HEK293 (cell line): ENCODE data around the gene WNK4.
A peak's percentile ranks its signal among the peaks of the same experiment; 100 is the strongest.

Experiments
- CTCF ChIA-PET: fragments of 350-600 bp; formaldehyde crosslinking; extraction: SDS; loops from one replicate; lab custom pipeline; 2021; ENCODE audit warnings: antibody characterized with exemption; lab: Yijun Ruan, JAX
- POLR2A ChIA-PET: fragments of 300-600 bp; formaldehyde crosslinking; extraction: SDS; loops from one replicate; lab custom pipeline; 2020; ENCODE audit warnings: antibody characterized with exemption, inconsistent platforms; lab: Yijun Ruan, JAX
- H3K27ac ChIP-seq: fragments of 200-500 bp; sonication (Bioruptor generic); 2 replicates; pipeline ENCODE4 v1.5.1; 2014; ENCODE audit warnings: low read depth, low read length, control low read depth, inconsistent platforms; ENCODE audit errors: extremely low read depth
- H3K36me3 ChIP-seq, 2 experiments: fragments of 200-500 bp in 1 of 2; sonication (Bioruptor generic) in 1 of 2; 1 replicate in 1 of 2; 2 replicates in 1 of 2; pipeline ENCODE4 v1.5.1; 2014 to 2017; ENCODE audit warnings: inconsistent platforms in 2 of 2, low read length in 2 of 2; ENCODE audit not compliant: control insufficient read depth in 2 of 2, insufficient read depth in 1 of 2
- H3K4me1 ChIP-seq: fragments of 200-500 bp; sonication (Bioruptor generic); 2 replicates; pipeline ENCODE4 v1.5.1; 2014; ENCODE audit warnings: mild to moderate bottlenecking, low read length, inconsistent platforms; ENCODE audit not compliant: control insufficient read depth, insufficient read depth
- H3K4me3 ChIP-seq: 2 replicates; pipeline ENCODE4 v1.5.1; 2011; ENCODE audit warnings: low read depth, mild to moderate bottlenecking, control low read depth, low read length, moderate library complexity
- H3K9me3 ChIP-seq: fragments of 200-500 bp; sonication (Bioruptor generic); 2 replicates; pipeline ENCODE4 v1.5.1; 2014; ENCODE audit warnings: low read depth, low read length, inconsistent platforms; ENCODE audit not compliant: control insufficient read depth, insufficient read depth
- EGR2 ChIP-seq: fragments of 450-650 bp; formaldehyde crosslinking; IDR thresholded peaks from 2 replicates; pipeline ENCODE4 v1.5.1; 2016; ENCODE audit warnings: low read depth, missing biosample characterization, missing genetic modification characterization
- GFI1B ChIP-seq: fragments of 450-650 bp; formaldehyde crosslinking; IDR thresholded peaks from 2 replicates; pipeline ENCODE4 v1.5.1; 2016; ENCODE audit warnings: missing biosample characterization, missing genetic modification characterization
- GLIS2 ChIP-seq: fragments of 450-650 bp; formaldehyde crosslinking; IDR thresholded peaks from 2 replicates; pipeline ENCODE4 v1.5.1; 2016; ENCODE audit warnings: missing biosample characterization, missing genetic modification characterization
- HOXC10 ChIP-seq: sonication (generic); formaldehyde crosslinking; IDR thresholded peaks from 2 replicates; pipeline ENCODE4 v1.8.1; 2023; ENCODE audit warnings: mild to moderate bottlenecking, missing genetic modification reagents
- KLF8 ChIP-seq: fragments of 450-650 bp; formaldehyde crosslinking; IDR thresholded peaks from 2 replicates; pipeline ENCODE4 v1.5.1; 2016; ENCODE audit warnings: missing biosample characterization, missing genetic modification characterization
- KLF9 ChIP-seq: fragments of 450-650 bp; formaldehyde crosslinking; IDR thresholded peaks from 2 replicates; pipeline ENCODE4 v1.5.1; 2016; ENCODE audit warnings: missing biosample characterization, missing genetic modification characterization, low read depth
- RBAK ChIP-seq: fragments of 450-650 bp; formaldehyde crosslinking; IDR thresholded peaks from 2 replicates; pipeline ENCODE4 v1.5.1; 2016; ENCODE audit warnings: missing biosample characterization, missing genetic modification characterization
- REPIN1 ChIP-seq: fragments of 450-650 bp; formaldehyde crosslinking; IDR thresholded peaks from 2 replicates; pipeline ENCODE4 v1.5.1; 2017; ENCODE audit warnings: missing biosample characterization, missing genetic modification characterization, low read depth
- SALL2 ChIP-seq: fragments of 450-650 bp; formaldehyde crosslinking; IDR thresholded peaks from 2 replicates; pipeline ENCODE4 v1.5.0; 2017; ENCODE audit warnings: missing biosample characterization, mild to moderate bottlenecking, missing genetic modification characterization, borderline replicate concordance
- SP2 ChIP-seq: fragments of 450-650 bp; formaldehyde crosslinking; IDR thresholded peaks from 2 replicates; pipeline ENCODE4 v1.5.1; 2016; ENCODE audit warnings: missing biosample characterization, missing genetic modification characterization
- ZBTB21 ChIP-seq: fragments of 450-650 bp; formaldehyde crosslinking; IDR thresholded peaks from 2 replicates; pipeline ENCODE4 v1.5.1; 2017; ENCODE audit warnings: missing biosample characterization, missing genetic modification characterization
- ZNF174 ChIP-seq: fragments of 450-650 bp; formaldehyde crosslinking; IDR thresholded peaks from 2 replicates; pipeline ENCODE4 v1.5.0; 2017; ENCODE audit warnings: missing biosample characterization, mild to moderate bottlenecking, missing genetic modification characterization
- ZNF335 ChIP-seq: fragments of 450-650 bp; formaldehyde crosslinking; conservative IDR thresholded peaks from 2 replicates; pipeline ENCODE4 v1.5.1; 2016; ENCODE audit warnings: missing biosample characterization, missing genetic modification characterization
- ZNF398 ChIP-seq: fragments of 450-650 bp; formaldehyde crosslinking; IDR thresholded peaks from 2 replicates; pipeline ENCODE4 v1.5.1; 2017; ENCODE audit warnings: missing biosample characterization, missing genetic modification characterization
- ZNF404 ChIP-seq: fragments of 450-650 bp; formaldehyde crosslinking; IDR thresholded peaks from 2 replicates; pipeline ENCODE4 v1.5.1; 2017; ENCODE audit warnings: missing biosample characterization, missing genetic modification characterization
- ZNF423 ChIP-seq: fragments of 450-650 bp; formaldehyde crosslinking; IDR thresholded peaks from 2 replicates; pipeline ENCODE4 v1.5.1; 2016; ENCODE audit warnings: missing biosample characterization, missing genetic modification characterization
- ZNF521 ChIP-seq: fragments of 450-650 bp; formaldehyde crosslinking; IDR thresholded peaks from 2 replicates; pipeline ENCODE4 v1.5.1; 2017; ENCODE audit warnings: missing biosample characterization, mild to moderate bottlenecking, missing genetic modification characterization
- ZNF529 ChIP-seq: fragments of 450-650 bp; formaldehyde crosslinking; IDR thresholded peaks from 2 replicates; pipeline ENCODE4 v1.5.1; 2017; ENCODE audit warnings: missing genetic modification characterization, missing biosample characterization; ENCODE audit not compliant: insufficient replicate concordance
- ZNF660 ChIP-seq: fragments of 450-650 bp; IDR thresholded peaks from 2 replicates; pipeline ENCODE4 v1.5.1; 2018; ENCODE audit warnings: missing biosample characterization, mild to moderate bottlenecking, missing genetic modification characterization
- ZNF837 ChIP-seq: fragments of 450-650 bp; formaldehyde crosslinking; IDR thresholded peaks from 2 replicates; pipeline ENCODE4 v1.5.1; 2016; ENCODE audit warnings: missing biosample characterization, missing genetic modification characterization
- ZSCAN18 ChIP-seq: fragments of 450-650 bp; formaldehyde crosslinking; IDR thresholded peaks from 2 replicates; pipeline ENCODE4 v1.5.1; 2016; ENCODE audit warnings: missing biosample characterization, missing genetic modification characterization
- ZSCAN5A ChIP-seq: fragments of 450-650 bp; formaldehyde crosslinking; IDR thresholded peaks from 2 replicates; pipeline ENCODE4 v1.5.1; 2016; ENCODE audit warnings: missing biosample characterization, missing genetic modification characterization
- TF ChIP-seq, protein P1 (sequence below): fragments of 450-650 bp; formaldehyde crosslinking; IDR thresholded peaks from 2 replicates; pipeline ENCODE4 v1.5.1; 2016; ENCODE audit warnings: missing biosample characterization, missing genetic modification characterization
- TF ChIP-seq, protein P2 (sequence below): fragments of 450-650 bp; formaldehyde crosslinking; IDR thresholded peaks from 2 replicates; pipeline ENCODE4 v1.5.1; 2016; ENCODE audit warnings: missing biosample characterization, missing genetic modification characterization

The WNK4 gene

DNA sequence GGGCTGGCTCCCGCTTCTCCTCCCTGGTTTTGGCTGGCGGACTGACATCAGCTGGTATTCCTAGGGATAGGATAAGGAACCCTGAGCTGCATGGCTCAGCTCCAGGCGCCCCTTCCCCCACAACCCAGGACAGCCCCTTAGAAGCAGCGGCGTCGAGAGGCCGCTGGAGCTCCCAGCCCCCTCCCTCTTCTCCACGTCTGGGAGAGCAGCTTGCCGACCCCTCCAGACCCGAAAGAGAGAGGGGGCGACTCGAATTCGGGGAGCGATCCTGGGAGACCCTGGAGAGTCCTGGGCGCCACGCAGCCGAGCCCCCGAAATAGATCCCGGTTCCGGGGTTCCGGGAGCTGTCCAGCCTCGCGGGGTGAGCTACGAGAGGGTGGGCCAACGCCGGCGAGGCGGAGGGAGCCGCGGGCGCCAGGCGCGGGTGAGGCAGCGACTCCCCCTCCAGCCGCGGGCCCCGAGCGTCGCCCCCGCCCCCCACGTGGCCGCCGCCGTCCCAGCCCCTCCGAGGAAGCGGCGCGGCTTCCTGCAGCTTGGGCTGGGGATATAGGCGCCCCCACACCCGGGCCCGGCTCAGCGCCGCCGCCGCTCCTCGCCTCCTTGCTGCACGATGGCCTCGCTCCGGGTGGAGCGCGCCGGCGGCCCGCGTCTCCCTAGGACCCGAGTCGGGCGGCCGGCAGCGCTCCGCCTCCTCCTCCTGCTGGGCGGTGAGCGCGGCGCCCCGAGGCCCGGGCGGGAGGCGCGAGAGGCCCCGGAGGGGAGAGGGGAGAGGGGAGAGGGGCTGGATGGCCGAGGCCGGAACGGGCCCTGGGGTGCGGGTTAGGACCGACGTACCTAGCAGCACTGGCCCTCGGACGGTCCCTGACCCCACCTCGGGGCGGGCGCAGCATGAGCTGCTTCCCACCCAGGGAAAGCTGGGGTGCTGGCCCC, 19.5 kb upstream of the WNK4 start, which contains the start of gene RAMP2 (continued):
- TF ChIP-seq HOXC10: no peak
- TF ChIP-seq KLF9 (tag by site-specific recombination): no peak
- TF ChIP-seq SP2: no peak
- no peak for TF ChIP-seq ZNF521 (tag by site-specific recombination)
- TF ChIP-seq ZNF398 (tag by site-specific recombination): peak; percentile 33; the same call in 1 of the 2 replicates
- TF ChIP-seq ZNF174 (tag by site-specific recombination): no peak
- no peak for TF ChIP-seq ZSCAN18 (tag by site-specific recombination)
- no peak for TF ChIP-seq RBAK
- TF ChIP-seq, protein P1, sequence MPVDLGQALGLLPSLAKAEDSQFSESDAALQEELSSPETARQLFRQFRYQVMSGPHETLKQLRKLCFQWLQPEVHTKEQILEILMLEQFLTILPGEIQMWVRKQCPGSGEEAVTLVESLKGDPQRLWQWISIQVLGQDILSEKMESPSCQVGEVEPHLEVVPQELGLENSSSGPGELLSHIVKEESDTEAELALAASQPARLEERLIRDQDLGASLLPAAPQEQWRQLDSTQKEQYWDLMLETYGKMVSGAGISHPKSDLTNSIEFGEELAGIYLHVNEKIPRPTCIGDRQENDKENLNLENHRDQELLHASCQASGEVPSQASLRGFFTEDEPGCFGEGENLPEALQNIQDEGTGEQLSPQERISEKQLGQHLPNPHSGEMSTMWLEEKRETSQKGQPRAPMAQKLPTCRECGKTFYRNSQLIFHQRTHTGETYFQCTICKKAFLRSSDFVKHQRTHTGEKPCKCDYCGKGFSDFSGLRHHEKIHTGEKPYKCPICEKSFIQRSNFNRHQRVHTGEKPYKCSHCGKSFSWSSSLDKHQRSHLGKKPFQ: no peak
- TF ChIP-seq ZNF837 (tag by site-specific recombination): no peak
- TF ChIP-seq ZNF404 (tag by site-specific recombination): no peak
- TF ChIP-seq, all 188 proteins: peak for 12

DNA sequence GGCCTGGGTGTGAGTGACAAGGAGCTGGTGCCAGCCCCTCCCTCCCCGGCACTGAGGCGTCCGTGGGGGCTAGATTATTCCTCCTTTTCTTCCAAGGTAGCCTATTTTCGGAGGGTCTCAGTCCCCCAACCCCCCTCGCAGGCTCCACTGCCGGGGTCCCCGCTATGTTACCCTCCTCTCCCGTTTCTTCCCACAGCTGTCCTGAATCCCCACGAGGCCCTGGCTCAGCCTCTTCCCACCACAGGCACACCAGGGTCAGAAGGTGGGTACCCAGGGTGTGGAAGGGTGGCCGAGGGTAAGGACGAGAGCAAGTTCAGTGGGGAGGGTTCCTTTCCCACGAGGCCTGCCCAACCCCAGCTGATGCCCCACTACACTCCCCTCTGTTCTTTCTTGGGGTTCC, 18.8 kb upstream of the WNK4 start:
- no peak for TF ChIP-seq REPIN1 (tag by site-specific recombination)
- TF ChIP-seq ZNF529 (tag by site-specific recombination): no peak
- TF ChIP-seq GFI1B (tag by site-specific recombination): no peak
- peak; percentile 14; the same call in 1 of the 2 replicates for TF ChIP-seq ZNF335
- ChIA-PET POLR2A (interaction anchor here (1.7 kb wide), 1 partner anchor 12 kb away, joined by 5 read pairs; the partner anchor contains the start of gene VPS25), CTCF (interaction anchor here (0.6 to 7.0 kb wide), 14 partner anchors 9 to 1207 kb away, joined by 3 to 112 read pairs (median 4); partner anchors contain the start of gene PSMC3IP)
- no peaks in the 10 kb centered on the region for H3K36me3 ChIP-seq
- no peak overlapping the region for H3K4me3 ChIP-seq
- peaks cover 2% of the 10 kb centered on the region; the same call in 1 of the 2 replicates for H3K4me1 ChIP-seq
- H3K27ac ChIP-seq: no peak overlapping the region
- H3K9me3 ChIP-seq: no peaks in the 10 kb centered on the region

DNA sequence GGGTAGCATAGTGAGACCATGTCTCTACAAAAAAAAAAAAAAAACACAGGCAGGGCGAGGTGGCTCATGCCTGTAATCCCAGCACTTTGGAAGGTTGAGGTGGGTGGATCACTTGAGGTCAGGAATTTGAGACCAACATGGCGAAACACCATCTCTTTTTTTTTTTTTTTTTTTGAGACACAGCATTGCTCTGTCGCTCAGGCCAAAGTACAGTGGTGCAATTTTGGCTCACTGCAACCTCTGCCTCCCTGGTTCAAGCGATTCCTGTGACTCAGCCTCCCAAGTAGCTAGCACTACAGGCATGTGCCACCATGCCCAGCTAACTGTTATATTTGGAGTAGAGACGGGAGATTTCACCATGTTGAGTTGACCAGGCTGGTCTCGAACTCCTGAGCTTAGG, 14.3 kb upstream of the WNK4 start:
- ChIA-PET POLR2A (interaction anchor here (0.6 to 1.7 kb wide), 3 partner anchors 15 to 70 kb away, joined by 3 to 4 read pairs (median 3); partner anchors contain the start of gene WNK4), CTCF (interaction anchor here (0.6 to 1.5 kb wide), 2 partner anchors 15 to 218 kb away, joined by 4 to 5 read pairs; no protein-coding TSS in a partner anchor)
- no peaks in the 10 kb centered on the region; the same call in 1 of the 2 replicates for H3K4me1 ChIP-seq
- H3K36me3 ChIP-seq: no peaks in the 10 kb centered on the region; a peak in 1 of 3 replicates
- TF ChIP-seq, protein P2, sequence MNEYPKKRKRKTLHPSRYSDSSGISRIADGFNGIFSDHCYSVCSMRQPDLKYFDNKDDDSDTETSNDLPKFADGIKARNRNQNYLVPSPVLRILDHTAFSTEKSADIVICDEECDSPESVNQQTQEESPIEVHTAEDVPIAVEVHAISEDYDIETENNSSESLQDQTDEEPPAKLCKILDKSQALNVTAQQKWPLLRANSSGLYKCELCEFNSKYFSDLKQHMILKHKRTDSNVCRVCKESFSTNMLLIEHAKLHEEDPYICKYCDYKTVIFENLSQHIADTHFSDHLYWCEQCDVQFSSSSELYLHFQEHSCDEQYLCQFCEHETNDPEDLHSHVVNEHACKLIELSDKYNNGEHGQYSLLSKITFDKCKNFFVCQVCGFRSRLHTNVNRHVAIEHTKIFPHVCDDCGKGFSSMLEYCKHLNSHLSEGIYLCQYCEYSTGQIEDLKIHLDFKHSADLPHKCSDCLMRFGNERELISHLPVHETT (tag by site-specific recombination): no peak
- no peak for TF ChIP-seq EGR2
- TF ChIP-seq ZSCAN5A (tag by site-specific recombination): no peak
- no peak for TF ChIP-seq GLIS2 (tag by site-specific recombination)
- no peak for TF ChIP-seq ZNF837 (tag by site-specific recombination)
- no peak for TF ChIP-seq ZNF423 (tag by site-specific recombination)
- no peak for TF ChIP-seq KLF8 (tag by site-specific recombination)
- TF ChIP-seq ZNF335: no peak
- no peak for TF ChIP-seq ZNF660
- TF ChIP-seq SALL2 (tag by site-specific recombination): no peak
- TF ChIP-seq ZBTB21 (tag by site-specific recombination): no peak
- H3K27ac ChIP-seq: no peak overlapping the region
- H3K9me3 ChIP-seq: no peaks in the 10 kb centered on the region
- H3K4me3 ChIP-seq: no peak overlapping the region
